Activated naive CD8-positive, alpha-beta T cell treated with anti-CD3 and anti-CD28 coated beads for 36 hours (primary cell): ENCODE data around the gene NECTIN1. TPM values are rescaled to one million over a fixed set of nuclear protein-coding genes. Genes with fewer than 3 reads are reported as not detected.

ENCODE experiments used
- DNase-seq: peaks from one replicate; pipeline ENCODE4 v3.0.0; 2021
- H3K27ac Mint-ChIP-seq: one replicate; pipeline ENCODE4 v1.8.0; 2022; ENCODE audit warnings: mild to moderate bottlenecking, moderate library complexity, mixed read lengths
- H3K27me3 Mint-ChIP-seq: one replicate; pipeline ENCODE4 v1.8.0; 2022; ENCODE audit warnings: mild to moderate bottlenecking, mixed read lengths
- H3K36me3 Mint-ChIP-seq: one replicate; pipeline ENCODE4 v1.8.0; 2021; ENCODE audit warnings: mild to moderate bottlenecking, mixed read lengths
- H3K4me1 Mint-ChIP-seq: one replicate; pipeline ENCODE4 v1.8.0; 2021; ENCODE audit warnings: mixed read lengths
- H3K4me3 Mint-ChIP-seq: one replicate; pipeline ENCODE4 v1.8.0; 2022; ENCODE audit warnings: mild to moderate bottlenecking, moderate library complexity, mixed read lengths
- H3K9me3 Mint-ChIP-seq: one replicate; pipeline ENCODE4 v1.8.0; 2022; ENCODE audit warnings: mixed read lengths
- total RNA-seq, 2 experiments: library from RNA; stranded (reverse); gene quantifications; one replicate each; pipeline ENCODE4 v1.2.3, GENCODE V29; 2021

Gene NECTIN1
- total RNA-seq, 2 experiments from 2014 or later = 3.2 to 3.7 TPM

- DNase-seq = no peak
- Mint-ChIP-seq H3K27me3 (peaks cover 26% of the 10 kb centered on the region), H3K9me3 (no peaks in the 10 kb centered on the region), H3K4me3 (no peak overlapping the region), H3K27ac (no peak overlapping the region), H3K4me1 (peaks cover 10% of the 10 kb centered on the region), H3K36me3 (no peaks in the 10 kb centered on the region)
These were observed 17.0 kb upstream of the NECTIN1 start for GRCh38 chr11:119745776-119746535.

GRCh38 chr11:119745112-119745511 is 16.1 kb upstream of the NECTIN1 start:
- DNase-seq = no peak
- Mint-ChIP-seq H3K27ac (no peak overlapping the region), H3K4me1 (peaks cover 10% of the 10 kb centered on the region), H3K27me3 (peaks cover 33% of the 10 kb centered on the region), H3K4me3 (no peak overlapping the region), H3K36me3 (no peaks in the 10 kb centered on the region), H3K9me3 (no peaks in the 10 kb centered on the region)

GRCh38 chr11:119744577-119744976 is 15.6 kb upstream of the NECTIN1 start:
- no peak for DNase-seq
- Mint-ChIP-seq H3K27me3 (peaks cover 33% of the 10 kb centered on the region), H3K27ac (no peak overlapping the region), H3K4me1 (peaks cover 10% of the 10 kb centered on the region), H3K36me3 (no peaks in the 10 kb centered on the region), H3K9me3 (no peaks in the 10 kb centered on the region), H3K4me3 (no peak overlapping the region)

GRCh38 chr11:119743006-119743405 is 14.0 kb upstream of the NECTIN1 start:
- no peak overlapping the region for H3K27ac Mint-ChIP-seq
- H3K9me3 Mint-ChIP-seq = no peaks in the 10 kb centered on the region
- peaks cover 33% of the 10 kb centered on the region for H3K27me3 Mint-ChIP-seq
- peaks cover 10% of the 10 kb centered on the region for H3K4me1 Mint-ChIP-seq
- no peak overlapping the region for H3K4me3 Mint-ChIP-seq
- no peak for DNase-seq
- H3K36me3 Mint-ChIP-seq = no peaks in the 10 kb centered on the region

GRCh38 chr11:119742263-119742861 is 13.4 kb upstream of the NECTIN1 start:
- no peak overlapping the region for H3K27ac Mint-ChIP-seq
- peaks cover 29% of the 10 kb centered on the region for H3K27me3 Mint-ChIP-seq
- H3K9me3 Mint-ChIP-seq = no peaks in the 10 kb centered on the region
- DNase-seq = peak; percentile 32
- H3K4me3 Mint-ChIP-seq = peak overlapping the region; percentile 64
- no peaks in the 10 kb centered on the region for H3K36me3 Mint-ChIP-seq
- H3K4me1 Mint-ChIP-seq = peaks cover 10% of the 10 kb centered on the region

- H3K4me3 Mint-ChIP-seq = peak overlapping the region; percentile 35
- H3K4me1 Mint-ChIP-seq = peaks cover 10% of the 10 kb centered on the region
- no peaks in the 10 kb centered on the region for H3K9me3 Mint-ChIP-seq
- no peaks in the 10 kb centered on the region for H3K36me3 Mint-ChIP-seq
- DNase-seq = peak; percentile 68
- no peak overlapping the region for H3K27ac Mint-ChIP-seq
- peaks cover 29% of the 10 kb centered on the region for H3K27me3 Mint-ChIP-seq
These were observed 12.6 kb upstream of the NECTIN1 start for GRCh38 chr11:119741369-119742262.

GRCh38 chr11:119739975-119740374 is 11.0 kb upstream of the NECTIN1 start:
- no peaks in the 10 kb centered on the region for H3K36me3 Mint-ChIP-seq
- no peak overlapping the region for H3K27ac Mint-ChIP-seq
- no peaks in the 10 kb centered on the region for H3K9me3 Mint-ChIP-seq
- DNase-seq = no peak
- H3K27me3 Mint-ChIP-seq = peaks cover 29% of the 10 kb centered on the region
- peaks cover 10% of the 10 kb centered on the region for H3K4me1 Mint-ChIP-seq
- H3K4me3 Mint-ChIP-seq = no peak overlapping the region

GRCh38 chr11:119739021-119739703 is 10.2 kb upstream of the NECTIN1 start:
- H3K4me3 Mint-ChIP-seq = no peak overlapping the region
- no peak for DNase-seq
- H3K9me3 Mint-ChIP-seq = no peaks in the 10 kb centered on the region
- H3K27ac Mint-ChIP-seq = no peak overlapping the region
- H3K4me1 Mint-ChIP-seq = peaks cover 10% of the 10 kb centered on the region
- H3K36me3 Mint-ChIP-seq = no peaks in the 10 kb centered on the region
- peaks cover 36% of the 10 kb centered on the region for H3K27me3 Mint-ChIP-seq

- no peaks in the 10 kb centered on the region for H3K9me3 Mint-ChIP-seq
- peaks cover 39% of the 10 kb centered on the region for H3K27me3 Mint-ChIP-seq
- H3K27ac Mint-ChIP-seq = no peak overlapping the region
- no peaks in the 10 kb centered on the region for H3K36me3 Mint-ChIP-seq
- no peak for DNase-seq
- peaks cover 12% of the 10 kb centered on the region for H3K4me1 Mint-ChIP-seq
- H3K4me3 Mint-ChIP-seq = no peak overlapping the region
These were observed 9.0 kb upstream of the NECTIN1 start for GRCh38 chr11:119738059-119738439.

- no peak overlapping the region for H3K4me3 Mint-ChIP-seq
- peaks cover 9% of the 10 kb centered on the region for H3K4me1 Mint-ChIP-seq
- DNase-seq = no peak
- no peaks in the 10 kb centered on the region for H3K9me3 Mint-ChIP-seq
- no peaks in the 10 kb centered on the region for H3K36me3 Mint-ChIP-seq
- peaks cover 35% of the 10 kb centered on the region for H3K27me3 Mint-ChIP-seq
- H3K27ac Mint-ChIP-seq = no peak overlapping the region
These were observed 8.5 kb upstream of the NECTIN1 start for GRCh38 chr11:119737366-119738058.

GRCh38 chr11:119734788-119735187 is 5.8 kb upstream of the NECTIN1 start:
- peaks cover 41% of the 10 kb centered on the region for H3K27me3 Mint-ChIP-seq
- no peaks in the 10 kb centered on the region for H3K36me3 Mint-ChIP-seq
- H3K4me1 Mint-ChIP-seq = peaks cover 8% of the 10 kb centered on the region
- no peaks in the 10 kb centered on the region for H3K9me3 Mint-ChIP-seq
- no peak overlapping the region for H3K27ac Mint-ChIP-seq
- DNase-seq = no peak
- H3K4me3 Mint-ChIP-seq = no peak overlapping the region

- no peak overlapping the region for H3K4me3 Mint-ChIP-seq
- H3K9me3 Mint-ChIP-seq = no peaks in the 10 kb centered on the region
- no peaks in the 10 kb centered on the region for H3K36me3 Mint-ChIP-seq
- H3K27ac Mint-ChIP-seq = no peak overlapping the region
- H3K4me1 Mint-ChIP-seq = peaks cover 18% of the 10 kb centered on the region
- H3K27me3 Mint-ChIP-seq = peaks cover 52% of the 10 kb centered on the region
- DNase-seq = no peak
These were observed 1.9 kb upstream of the NECTIN1 start for GRCh38 chr11:119730789-119731386.

- no peaks in the 10 kb centered on the region for H3K36me3 Mint-ChIP-seq
- DNase-seq = no peak
- no peak overlapping the region for H3K27ac Mint-ChIP-seq
- H3K4me3 Mint-ChIP-seq = peak overlapping the region; percentile 63
- H3K9me3 Mint-ChIP-seq = no peaks in the 10 kb centered on the region
- peaks cover 18% of the 10 kb centered on the region for H3K4me1 Mint-ChIP-seq
- peaks cover 52% of the 10 kb centered on the region for H3K27me3 Mint-ChIP-seq
These were observed 1.1 kb upstream of the NECTIN1 start for GRCh38 chr11:119729951-119730613.

- H3K9me3 Mint-ChIP-seq = no peaks in the 10 kb centered on the region
- no peaks in the 10 kb centered on the region for H3K36me3 Mint-ChIP-seq
- H3K27ac Mint-ChIP-seq = no peak overlapping the region
- peaks cover 49% of the 10 kb centered on the region for H3K27me3 Mint-ChIP-seq
- no peak for DNase-seq
- peaks cover 18% of the 10 kb centered on the region for H3K4me1 Mint-ChIP-seq
- H3K4me3 Mint-ChIP-seq = peak overlapping the region; percentile 63
These were observed 554 bp upstream of the NECTIN1 start for GRCh38 chr11:119729581-119729927.
